H9 (cell line): ENCODE measurements around the gene AKIRIN1. TPM values are rescaled to one million over a fixed set of nuclear protein-coding genes. Genes with fewer than 3 reads are reported as not detected.

Experiments
- DNase-seq: peaks from one replicate; pipeline ENCODE4 v3.0.0-alpha.2; 2017
- H2AFZ ChIP-seq: one replicate; pipeline ENCODE4 v1.6.1; 2013; ENCODE audit warnings: mild to moderate bottlenecking, low read length, control low read depth, moderate library complexity
- H2AK5ac ChIP-seq: 2 replicates; pipeline ENCODE4 v1.6.1; 2013; ENCODE audit warnings: low read length, control low read depth, mixed read lengths; ENCODE audit not compliant: insufficient read length
- H2BK120ac ChIP-seq: one replicate; pipeline ENCODE4 v1.6.1; 2013; ENCODE audit warnings: low read depth, mild to moderate bottlenecking, low read length, control low read depth, inconsistent platforms; ENCODE audit not compliant: poor library complexity, severe bottlenecking
- H2BK12ac ChIP-seq: 2 replicates; pipeline ENCODE4 v1.6.1; 2013; ENCODE audit warnings: low read length, control low read depth, mixed read lengths, low read depth; ENCODE audit not compliant: insufficient read length
- H2BK15ac ChIP-seq: 2 replicates; pipeline ENCODE4 v1.6.1; 2013; ENCODE audit warnings: low read depth, low read length, control low read depth
- H2BK20ac ChIP-seq: one replicate; pipeline ENCODE4 v1.6.1; 2013; ENCODE audit warnings: low read depth, mild to moderate bottlenecking, low read length, control low read depth, inconsistent platforms; ENCODE audit not compliant: poor library complexity, severe bottlenecking
- H2BK5ac ChIP-seq: 2 replicates; pipeline ENCODE4 v1.6.1; 2013; ENCODE audit warnings: low read length, control low read depth, mixed read lengths; ENCODE audit not compliant: insufficient read length
- H3K14ac ChIP-seq: 2 replicates; pipeline ENCODE4 v1.6.1; 2013; ENCODE audit warnings: low read length, control low read depth; ENCODE audit not compliant: insufficient read depth
- H3K18ac ChIP-seq: 2 replicates; pipeline ENCODE4 v1.6.1; 2013; ENCODE audit warnings: low read depth, mild to moderate bottlenecking, mixed read lengths, low read length, control low read depth; ENCODE audit not compliant: insufficient read length
- H3K23ac ChIP-seq: 2 replicates; pipeline ENCODE4 v1.6.1; 2013; ENCODE audit warnings: low read length, control low read depth, mixed read lengths, low read depth; ENCODE audit not compliant: insufficient read length
- H3K23me2 ChIP-seq: 2 replicates; pipeline ENCODE4 v1.6.1; 2013; ENCODE audit warnings: low read depth, mild to moderate bottlenecking, mixed read lengths, low read length, control low read depth; ENCODE audit not compliant: insufficient read length, poor library complexity, severe bottlenecking
- H3K27ac ChIP-seq: 2 replicates; pipeline ENCODE4 v1.5.1; 2013; ENCODE audit warnings: low read length, control low read depth, mixed read lengths, low read depth; ENCODE audit not compliant: insufficient read length
- H3K27me3 ChIP-seq: 2 replicates; pipeline ENCODE4 v1.6.1; 2013; ENCODE audit warnings: low read length, control low read depth, inconsistent platforms; ENCODE audit not compliant: insufficient read depth
- H3K4ac ChIP-seq: 2 replicates; pipeline ENCODE4 v1.6.1; 2013; ENCODE audit warnings: low read depth, mild to moderate bottlenecking, control low read depth, inconsistent platforms, low read length, moderate library complexity
- H3K4me1 ChIP-seq: 2 replicates; pipeline ENCODE4 v1.6.1; 2013; ENCODE audit warnings: low read length, control low read depth, inconsistent platforms; ENCODE audit not compliant: insufficient read depth
- H3K4me2 ChIP-seq: 2 replicates; pipeline ENCODE4 v1.6.1; 2013; ENCODE audit warnings: low read length, control low read depth, mixed read lengths; ENCODE audit not compliant: insufficient read length, insufficient read depth
- H3K56ac ChIP-seq: 2 replicates; pipeline ENCODE4 v1.6.1; 2013; ENCODE audit warnings: low read depth, mild to moderate bottlenecking, mixed read lengths, low read length, control low read depth; ENCODE audit not compliant: insufficient read length
- H3K79me1 ChIP-seq: 2 replicates; pipeline ENCODE4 v1.6.1; 2013; ENCODE audit warnings: low read depth, mild to moderate bottlenecking, moderate library complexity, low read length, control low read depth, inconsistent platforms; ENCODE audit not compliant: insufficient read depth, poor library complexity, severe bottlenecking
- H3K79me2 ChIP-seq: 2 replicates; pipeline ENCODE4 v1.6.1; 2013; ENCODE audit warnings: low read length, control low read depth, inconsistent platforms; ENCODE audit not compliant: insufficient read depth
- H3K9ac ChIP-seq: 2 replicates; pipeline ENCODE4 v1.6.1; 2013; ENCODE audit warnings: low read length, control low read depth, mixed read lengths; ENCODE audit not compliant: insufficient read length; ENCODE audit errors: extremely low read depth
- H3K9me3 ChIP-seq: one replicate; pipeline ENCODE4 v1.6.1; 2013; ENCODE audit warnings: low read depth, low read length, inconsistent platforms; ENCODE audit not compliant: control insufficient read depth
- H3T11ph ChIP-seq: one replicate; pipeline ENCODE4 v1.6.1; 2013; ENCODE audit warnings: mild to moderate bottlenecking, low read length, control low read depth, inconsistent platforms
- H4K20me1 ChIP-seq: one replicate; pipeline ENCODE4 v1.6.1; 2013; ENCODE audit not compliant: control insufficient read depth, insufficient read length, insufficient read depth
- H4K5ac ChIP-seq: 2 replicates; pipeline ENCODE4 v1.6.1; 2013; ENCODE audit warnings: low read depth, mild to moderate bottlenecking, mixed read lengths, low read length, control low read depth; ENCODE audit not compliant: insufficient read length
- H4K8ac ChIP-seq: replicated peaks from 2 replicates; pipeline ENCODE4 v1.6.1; 2013; ENCODE audit warnings: low read length, control low read depth, mixed read lengths, low read depth; ENCODE audit not compliant: insufficient read length
- H4K91ac ChIP-seq: 2 replicates; pipeline ENCODE4 v1.6.1; 2013; ENCODE audit warnings: low read depth, mild to moderate bottlenecking, moderate library complexity, mixed read lengths, low read length, control low read depth; ENCODE audit not compliant: insufficient read length
- H3K27ac Mint-ChIP-seq, 3 experiments: 2 replicates in 2 of 3; 3 replicates in 1 of 3; pipeline ENCODE4 v1.8.0; 2020 to 2021; ENCODE audit warnings: mixed read lengths in 3 of 3, mild to moderate bottlenecking in 1 of 3, moderate library complexity in 1 of 3
- H3K27me3 Mint-ChIP-seq: 2 replicates; pipeline ENCODE4 v1.8.0; 2021; ENCODE audit warnings: low read depth, mild to moderate bottlenecking, moderate library complexity, mixed read lengths
- H3K36me3 Mint-ChIP-seq, 3 experiments: 2 replicates in 2 of 3; 3 replicates in 1 of 3; pipeline ENCODE4 v1.8.0; 2020 to 2021; ENCODE audit warnings: low read depth in 3 of 3, mixed read lengths in 3 of 3; ENCODE audit not compliant: insufficient read depth in 1 of 3
- H3K4me1 Mint-ChIP-seq, 2 experiments: 2 replicates each; pipeline ENCODE4 v1.8.0; 2020; ENCODE audit warnings: mixed read lengths in 2 of 2
- H3K4me3 Mint-ChIP-seq, 2 experiments: 2 replicates in 1 of 2; 3 replicates in 1 of 2; pipeline ENCODE4 v1.8.0; 2020 to 2021; ENCODE audit warnings: mild to moderate bottlenecking in 2 of 2, mixed read lengths in 2 of 2, moderate library complexity in 1 of 2
- H3K9me3 Mint-ChIP-seq, 2 experiments: 2 replicates in 1 of 2; 3 replicates in 1 of 2; pipeline ENCODE4 v1.8.0; 2020; ENCODE audit warnings: mild to moderate bottlenecking in 2 of 2, mixed read lengths in 2 of 2, moderate library complexity in 1 of 2
- WGBS: extraction: QIAGEN DNeasy Blood & Tissue Kit; methylation state at CpG from one replicate; pipeline ENCODE4 v1.1.7; 2013; ENCODE audit warnings: missing lambda C conversion rate, low lambda C conversion rate, mixed read lengths; ENCODE audit not compliant: insufficient read length; ENCODE audit errors: extremely low coverage; 5-methylcytosine and 5-hydroxymethylcytosine counted together
- total RNA-seq: library from RNA; stranded (reverse); gene quantifications from 2 replicates; pipeline ENCODE4 v1.2.1, GENCODE V29; 2021
- TF ChIP-seq, protein P1 (sequence below): fragments of 200-600 bp; sonication (generic); conservative IDR thresholded peaks from 3 replicates; pipeline ENCODE4 v1.8.0; 2021; ENCODE audit warnings: antibody characterized with exemption, mild to moderate bottlenecking

Gene AKIRIN1
- total RNA-seq, 1 experiment from 2014 or later: 237 TPM

DNA sequence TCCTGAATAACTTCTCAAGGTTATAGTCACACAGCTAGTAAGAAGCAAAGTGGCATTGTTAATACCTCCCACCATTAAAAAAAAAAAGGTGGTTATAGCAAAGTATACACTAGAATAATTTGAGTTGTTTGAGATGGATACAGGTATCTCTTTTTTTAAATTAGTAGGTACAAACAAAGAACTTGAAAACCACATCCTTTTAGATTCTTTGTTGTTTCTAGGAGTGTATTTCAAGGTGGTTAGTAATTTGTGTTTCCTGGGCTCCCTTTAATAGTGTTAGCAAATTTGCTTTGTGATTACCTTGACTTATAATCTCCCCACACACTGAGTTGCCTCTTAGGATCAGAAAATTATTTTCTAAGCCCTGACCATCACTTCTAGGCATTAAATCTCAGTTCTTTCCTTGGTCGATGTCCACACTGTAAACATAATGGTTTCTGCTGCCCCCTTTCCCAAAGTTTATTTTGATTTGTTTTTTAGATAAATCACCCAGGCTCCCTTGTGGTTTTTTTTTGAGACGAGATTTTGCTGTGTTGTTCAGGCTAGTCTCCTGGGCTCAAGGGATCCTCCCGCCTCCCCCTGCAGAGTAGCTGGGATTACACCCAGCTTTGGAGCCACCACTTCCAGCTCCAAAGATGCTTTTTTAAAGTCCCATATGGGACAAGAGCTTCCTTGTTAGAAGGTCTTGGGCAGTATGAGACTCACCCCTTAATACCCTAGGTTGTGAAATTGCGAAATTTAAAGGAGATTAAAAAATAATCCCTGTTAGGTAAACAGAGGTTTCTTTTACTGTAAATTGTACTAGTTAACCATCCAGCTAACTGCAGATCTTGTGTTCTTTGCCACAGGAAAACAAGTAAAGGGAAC lies 6.2 kb downstream of the AKIRIN1 start:
- H3K27ac Mint-ChIP-seq: peak overlapping the region; percentile 60 to 95 (median 77); a peak in 4 of 7 replicates
- Histone ChIP-seq H3T11ph (no peak overlapping the region), H3K56ac (no peak overlapping the region), H4K91ac (no peak overlapping the region), H4K8ac (no peak overlapping the region), H3K27me3 (no peaks in the 10 kb centered on the region), H2BK20ac (no peak overlapping the region), H2AFZ (no peak overlapping the region), H3K9me3 (no peaks in the 10 kb centered on the region), H3K9ac (peak overlapping the region; percentile 17), H3K18ac (no peak overlapping the region), H3K23me2 (peaks cover 7% of the 10 kb centered on the region), H4K5ac (no peak overlapping the region), H2BK5ac (no peak overlapping the region), H3K27ac (no peak overlapping the region), H3K79me2 (peaks cover 50% of the 10 kb centered on the region), H4K20me1 (no peaks in the 10 kb centered on the region), H3K23ac (no peak overlapping the region), H2BK12ac (no peak overlapping the region), H3K14ac (no peak overlapping the region), H2AK5ac (no peak overlapping the region), H3K4ac (no peak overlapping the region), H3K4me1 (peaks cover 4% of the 10 kb centered on the region; the same call in 1 of the 2 replicates), H3K79me1 (no peaks in the 10 kb centered on the region), H2BK120ac (no peak overlapping the region), H2BK15ac (no peak overlapping the region), H3K4me2 (peak overlapping the region; percentile 24)
- no peak for DNase-seq
- H3K9me3 Mint-ChIP-seq: no peaks in the 10 kb centered on the region
- peaks cover 61 to 95% (median 86%) of the 10 kb centered on the region in 3 experiments for H3K36me3 Mint-ChIP-seq
- no CpG with 5 or more reads among the region's 4 CpGs for WGBS
- TF ChIP-seq, protein P1, sequence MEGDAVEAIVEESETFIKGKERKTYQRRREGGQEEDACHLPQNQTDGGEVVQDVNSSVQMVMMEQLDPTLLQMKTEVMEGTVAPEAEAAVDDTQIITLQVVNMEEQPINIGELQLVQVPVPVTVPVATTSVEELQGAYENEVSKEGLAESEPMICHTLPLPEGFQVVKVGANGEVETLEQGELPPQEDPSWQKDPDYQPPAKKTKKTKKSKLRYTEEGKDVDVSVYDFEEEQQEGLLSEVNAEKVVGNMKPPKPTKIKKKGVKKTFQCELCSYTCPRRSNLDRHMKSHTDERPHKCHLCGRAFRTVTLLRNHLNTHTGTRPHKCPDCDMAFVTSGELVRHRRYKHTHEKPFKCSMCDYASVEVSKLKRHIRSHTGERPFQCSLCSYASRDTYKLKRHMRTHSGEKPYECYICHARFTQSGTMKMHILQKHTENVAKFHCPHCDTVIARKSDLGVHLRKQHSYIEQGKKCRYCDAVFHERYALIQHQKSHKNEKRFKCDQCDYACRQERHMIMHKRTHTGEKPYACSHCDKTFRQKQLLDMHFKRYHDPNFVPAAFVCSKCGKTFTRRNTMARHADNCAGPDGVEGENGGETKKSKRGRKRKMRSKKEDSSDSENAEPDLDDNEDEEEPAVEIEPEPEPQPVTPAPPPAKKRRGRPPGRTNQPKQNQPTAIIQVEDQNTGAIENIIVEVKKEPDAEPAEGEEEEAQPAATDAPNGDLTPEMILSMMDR: no peak
- H3K27me3 Mint-ChIP-seq: no peaks in the 10 kb centered on the region; the same call in 1 of the 2 replicates
- H3K4me1 Mint-ChIP-seq: peaks cover 61 to 83% of the 10 kb centered on the region in 2 experiments
- peak overlapping the region; percentile 9 to 19; a peak in 4 of 5 replicates for H3K4me3 Mint-ChIP-seq
